ENCODE data around the gene NPTX1. TPM values are rescaled to one million over a fixed set of nuclear protein-coding genes. Genes with fewer than 3 reads are reported as not detected.

NPTX1 gene
- total and polyA plus RNA-seq, 4 donors: 0.56 to 7.5 (median 1.2) TPM

DNA sequence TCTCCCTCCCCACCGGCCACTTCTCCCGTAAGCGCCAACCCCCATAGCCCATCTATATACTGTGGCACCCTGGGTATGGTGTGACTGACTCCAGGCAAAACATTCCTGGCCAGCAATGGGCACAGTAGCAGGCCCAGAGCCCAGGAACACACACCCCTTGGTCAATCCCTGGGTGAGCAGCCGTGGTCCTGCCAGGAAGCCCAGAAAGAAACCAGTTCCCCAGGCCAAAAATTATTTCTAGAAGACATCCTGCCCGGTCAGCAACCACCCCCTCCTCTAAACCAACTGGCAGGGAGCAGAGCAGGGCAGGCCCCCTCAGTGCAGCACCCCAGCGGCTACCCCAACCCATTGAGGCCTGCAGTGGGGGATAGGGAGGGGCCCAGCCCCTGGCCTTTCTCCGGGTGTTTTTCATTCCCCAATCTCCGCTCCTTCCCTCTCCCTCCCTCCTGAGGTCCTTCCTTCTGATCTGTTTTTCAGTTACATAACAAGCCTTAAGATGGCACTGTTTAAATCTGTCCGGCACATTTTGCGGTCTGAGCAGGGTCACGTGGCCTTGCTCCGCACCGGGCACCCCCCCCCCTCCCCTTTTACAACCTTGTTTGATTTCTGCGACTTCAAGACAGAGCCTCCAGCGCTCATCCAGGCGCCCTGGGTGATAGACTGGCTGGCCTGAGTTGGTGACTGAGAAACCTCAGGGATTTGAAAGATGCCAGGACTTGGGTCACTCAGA lies 2.0 kb downstream of the NPTX1 start:
- no peak overlapping the region for H3K4me3 ChIP-seq
- peaks cover 7 to 74% (median 44%) of the 10 kb centered on the region in 3 donors for H3K27me3 ChIP-seq (ENCODE audit: control insufficient read depth in 3 of 3, insufficient read depth in 3 of 3, low read length in 2 of 3)
- no peak for ATAC-seq (ENCODE audit: insufficient read depth, low FRiP score)
- 12 to 19% methylated on average over 16 of the region's 16 CpGs for WGBS, 2 donors
- no peak overlapping the region for H3K9ac ChIP-seq (ENCODE audit: insufficient read depth in 1 of 2, low read length in 2 of 2)
- peak in 2 of 3 donors; percentile 41 to 49 for DNase-seq
- peaks cover 0 to 5% (median 0%) of the 10 kb centered on the region in 4 donors for H3K9me3 ChIP-seq (ENCODE audit: control insufficient read depth in 4 of 4, insufficient read depth in 3 of 4, low read length in 3 of 4)
- no peak overlapping the region for H3K27ac ChIP-seq (ENCODE audit: low read depth in 1 of 2, low read length in 1 of 2)
- no peaks in the 10 kb centered on the region for H3K36me3 ChIP-seq (ENCODE audit: control insufficient read depth in 4 of 4, insufficient read depth in 4 of 4, low read length in 4 of 4)
- H3K4me1 ChIP-seq (ENCODE audit: control insufficient read depth in 5 of 5, insufficient read depth in 5 of 5, low read length in 5 of 5): peaks cover 0 to 27% (median 6%) of the 10 kb centered on the region in 5 donors
- TF ChIP-seq, protein P1, sequence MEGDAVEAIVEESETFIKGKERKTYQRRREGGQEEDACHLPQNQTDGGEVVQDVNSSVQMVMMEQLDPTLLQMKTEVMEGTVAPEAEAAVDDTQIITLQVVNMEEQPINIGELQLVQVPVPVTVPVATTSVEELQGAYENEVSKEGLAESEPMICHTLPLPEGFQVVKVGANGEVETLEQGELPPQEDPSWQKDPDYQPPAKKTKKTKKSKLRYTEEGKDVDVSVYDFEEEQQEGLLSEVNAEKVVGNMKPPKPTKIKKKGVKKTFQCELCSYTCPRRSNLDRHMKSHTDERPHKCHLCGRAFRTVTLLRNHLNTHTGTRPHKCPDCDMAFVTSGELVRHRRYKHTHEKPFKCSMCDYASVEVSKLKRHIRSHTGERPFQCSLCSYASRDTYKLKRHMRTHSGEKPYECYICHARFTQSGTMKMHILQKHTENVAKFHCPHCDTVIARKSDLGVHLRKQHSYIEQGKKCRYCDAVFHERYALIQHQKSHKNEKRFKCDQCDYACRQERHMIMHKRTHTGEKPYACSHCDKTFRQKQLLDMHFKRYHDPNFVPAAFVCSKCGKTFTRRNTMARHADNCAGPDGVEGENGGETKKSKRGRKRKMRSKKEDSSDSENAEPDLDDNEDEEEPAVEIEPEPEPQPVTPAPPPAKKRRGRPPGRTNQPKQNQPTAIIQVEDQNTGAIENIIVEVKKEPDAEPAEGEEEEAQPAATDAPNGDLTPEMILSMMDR (IDR thresholded peaks at IDR 0.05; ENCODE audit: control extremely low read depth, extremely low read depth): no peak

DNA sequence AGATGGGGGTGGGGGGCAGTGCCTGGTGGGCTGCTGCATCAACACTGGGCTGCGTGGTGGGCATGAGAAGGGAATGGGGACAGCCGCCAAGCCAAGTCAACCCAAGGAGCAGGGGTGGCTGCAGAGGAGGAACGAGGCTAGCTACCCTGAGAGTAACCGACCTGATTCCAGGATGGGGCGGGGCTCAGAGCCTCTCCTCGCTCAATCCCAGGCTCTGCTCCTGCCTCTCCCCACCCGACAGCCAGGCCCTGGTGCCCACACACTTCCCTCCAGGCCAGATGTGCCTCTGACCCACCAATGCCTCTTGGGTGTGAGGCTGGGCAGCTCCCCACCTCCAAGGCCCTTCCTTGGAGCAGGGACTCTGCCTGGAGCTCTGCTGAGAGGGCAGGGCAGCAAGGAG lies 2.7 kb downstream of the NPTX1 start:
- Histone ChIP-seq H3K4me1 (ENCODE audit: control insufficient read depth in 5 of 5, insufficient read depth in 5 of 5, low read length in 5 of 5) (peaks cover 0 to 27% (median 6%) of the 10 kb centered on the region in 5 donors), H3K9ac (ENCODE audit: insufficient read depth in 1 of 2, low read length in 2 of 2) (no peak overlapping the region), H3K27me3 (ENCODE audit: control insufficient read depth in 3 of 3, insufficient read depth in 3 of 3, low read length in 2 of 3) (peaks cover 7 to 74% (median 44%) of the 10 kb centered on the region in 3 donors), H3K36me3 (ENCODE audit: control insufficient read depth in 4 of 4, insufficient read depth in 4 of 4, low read length in 4 of 4) (no peaks in the 10 kb centered on the region), H3K4me3 (no peak overlapping the region), H3K27ac (ENCODE audit: low read depth in 1 of 2, low read length in 1 of 2) (no peak overlapping the region), H3K9me3 (ENCODE audit: control insufficient read depth in 4 of 4, insufficient read depth in 3 of 4, low read length in 3 of 4) (peaks cover 0 to 7% (median 0%) of the 10 kb centered on the region in 4 donors)
- DNase-seq (no peak), ATAC-seq (ENCODE audit: insufficient read depth, low FRiP score) (no peak)
- 51 to 69% methylated on average over 5 to 7 of the region's 7 CpGs for WGBS, 2 donors
- TF ChIP-seq, protein P1 (IDR thresholded peaks at IDR 0.05; ENCODE audit: control extremely low read depth, extremely low read depth): no peak

DNA sequence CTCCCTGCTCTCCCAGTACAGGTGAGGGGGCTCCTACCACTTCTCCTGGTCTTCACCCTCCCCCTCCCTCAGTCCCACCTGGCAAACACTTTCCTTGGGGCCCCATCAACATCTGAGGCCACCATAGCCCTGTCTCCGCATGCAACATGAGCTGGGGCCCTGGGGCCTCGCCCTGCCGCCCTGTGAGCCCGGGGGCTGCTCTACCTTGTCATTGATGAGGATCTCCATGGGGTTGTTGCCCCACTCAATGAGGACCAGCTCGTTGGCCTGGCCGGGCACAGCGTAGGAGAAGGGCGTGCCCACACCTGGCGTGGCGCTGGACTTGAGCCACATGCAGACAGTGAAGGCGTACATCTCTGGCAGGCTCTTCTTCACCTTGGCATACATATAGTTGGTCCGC lies 3.4 kb downstream of the NPTX1 start:
- Histone ChIP-seq H3K9me3 (ENCODE audit: control insufficient read depth in 4 of 4, insufficient read depth in 3 of 4, low read length in 3 of 4) (peaks cover 0 to 9% (median 0%) of the 10 kb centered on the region in 4 donors), H3K36me3 (ENCODE audit: control insufficient read depth in 4 of 4, insufficient read depth in 4 of 4, low read length in 4 of 4) (no peaks in the 10 kb centered on the region), H3K9ac (ENCODE audit: insufficient read depth in 1 of 2, low read length in 2 of 2) (no peak overlapping the region), H3K4me3 (no peak overlapping the region), H3K27ac (ENCODE audit: low read depth in 1 of 2, low read length in 1 of 2) (no peak overlapping the region), H3K27me3 (ENCODE audit: control insufficient read depth in 3 of 3, insufficient read depth in 3 of 3, low read length in 2 of 3) (peaks cover 6 to 77% (median 47%) of the 10 kb centered on the region in 3 donors), H3K4me1 (ENCODE audit: control insufficient read depth in 5 of 5, insufficient read depth in 5 of 5, low read length in 5 of 5) (peaks cover 0 to 20% (median 6%) of the 10 kb centered on the region in 5 donors)
- ATAC-seq (ENCODE audit: insufficient read depth, low FRiP score) (no peak), DNase-seq (no peak)
- TF ChIP-seq, protein P1 (IDR thresholded peaks at IDR 0.05; ENCODE audit: control extremely low read depth, extremely low read depth): no peak
- WGBS, 2 donors: 85 to 88% methylated on average over 12 of the region's 12 CpGs

Data from lung (tissue), 12 donors.